ENCODE results near the gene MYO1D. TPM values are rescaled to one million over a fixed set of nuclear protein-coding genes. Genes with fewer than 3 reads are reported as not detected.
A peak's percentile ranks its signal among the peaks of the same experiment; 100 is the strongest.

MYO1D gene
- total RNA-seq, 1 donor from 2014 or later: 28.3 TPM

DNA sequence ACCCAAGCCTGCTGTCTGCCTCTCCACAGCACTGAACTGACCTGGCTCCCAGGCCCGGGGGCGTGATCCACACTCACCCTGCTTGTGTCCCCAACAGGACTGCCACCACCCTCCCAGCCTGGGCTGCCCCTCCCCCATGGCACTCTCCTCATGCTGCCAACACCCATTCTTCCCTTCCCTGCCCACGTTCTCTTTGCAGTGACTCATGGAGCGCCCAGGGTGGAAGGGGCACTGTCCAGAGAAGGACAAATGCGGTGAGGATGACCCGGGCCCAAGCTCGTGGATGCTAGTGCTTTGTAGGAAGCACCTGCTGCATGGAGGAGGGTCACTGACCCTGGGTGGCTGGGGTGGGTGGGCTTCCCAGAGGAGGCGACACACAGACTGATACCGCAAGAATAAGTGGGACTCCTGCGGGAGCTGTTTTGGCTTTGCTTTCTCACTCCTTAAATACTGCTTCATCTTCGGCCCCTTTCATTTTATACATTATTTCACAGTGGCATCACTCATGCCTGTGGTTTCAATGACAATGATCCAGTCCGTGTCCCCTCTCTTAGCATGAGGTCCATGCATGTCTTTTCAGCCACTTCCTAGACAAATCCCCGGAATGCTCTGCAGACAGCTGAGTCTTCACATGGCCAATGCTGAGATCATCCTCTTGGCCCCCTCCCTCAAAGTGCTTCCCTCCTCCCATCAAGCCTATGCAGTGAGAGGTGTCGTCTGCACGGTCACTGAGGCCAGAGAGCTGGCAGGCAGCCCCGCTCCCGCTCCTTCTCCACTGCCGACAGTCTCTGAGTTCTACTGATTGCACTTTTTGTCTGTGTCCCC is 372.5 kb downstream of the MYO1D start:
- DNase-seq (ENCODE audit: low read depth): no peak

DNA sequence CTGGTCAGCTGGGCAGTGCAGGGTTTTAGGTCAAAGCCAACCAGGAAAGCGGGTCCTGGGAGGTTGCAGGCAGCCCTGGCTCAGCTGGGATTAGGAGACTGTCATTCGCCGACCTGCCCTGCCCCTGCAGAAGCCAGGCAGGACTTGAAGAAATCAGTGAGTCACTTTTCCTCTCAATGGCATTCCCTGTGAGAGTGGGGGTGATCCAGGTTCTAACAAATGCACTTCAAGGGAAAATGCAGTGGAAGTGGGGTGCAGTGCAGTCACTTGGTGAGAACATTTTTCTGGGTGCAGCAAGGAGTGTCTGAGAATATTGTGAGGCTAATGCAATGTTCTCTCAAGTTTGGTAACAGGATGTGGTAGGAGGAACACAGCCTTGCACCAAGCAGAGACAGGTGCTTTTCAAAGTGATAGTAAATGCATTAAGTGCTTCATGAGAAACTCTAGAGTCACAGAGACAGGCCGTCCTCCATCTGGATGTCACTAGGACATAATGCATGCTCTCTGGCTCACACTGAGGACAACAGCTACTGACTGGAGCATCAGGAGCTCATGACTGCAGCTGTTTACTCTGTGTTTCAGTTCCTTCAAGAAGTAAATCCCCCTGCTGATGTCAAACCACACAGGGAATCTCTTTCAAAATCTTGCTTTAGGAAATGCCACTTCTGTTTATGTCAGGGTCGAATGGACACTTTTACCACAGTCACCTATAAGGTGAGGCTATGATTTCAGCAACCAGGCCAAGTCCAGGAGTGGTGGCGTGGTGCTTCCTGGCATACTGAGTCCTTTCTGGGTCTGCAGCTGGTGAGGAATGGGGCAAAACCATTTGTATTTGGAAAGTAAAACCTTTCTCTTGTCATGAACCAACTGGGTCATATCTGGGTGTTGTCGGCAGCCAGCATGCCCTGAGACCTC is 373.4 kb downstream of the MYO1D start:
- peak; percentile 33 for DNase-seq (ENCODE audit: low read depth)

DNA sequence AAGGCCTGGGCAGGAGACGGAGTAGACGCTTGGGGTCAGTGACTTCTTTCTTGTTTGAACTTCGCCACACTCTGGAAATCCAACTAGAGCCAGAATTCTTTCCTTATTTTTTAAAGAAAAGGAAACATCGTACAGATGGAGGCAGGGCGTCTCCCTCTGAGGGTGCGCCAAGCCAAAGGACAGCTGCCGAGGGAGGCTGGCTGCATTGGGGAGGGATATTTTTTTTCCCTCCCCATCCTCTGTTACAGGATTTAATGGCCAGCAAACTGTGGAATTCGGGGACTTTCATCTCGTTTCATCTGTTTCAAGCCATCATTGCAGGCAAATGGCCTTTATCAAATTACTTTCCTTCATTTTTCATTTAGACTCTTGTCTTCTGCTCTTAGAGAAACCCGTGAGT is 374.2 kb downstream of the MYO1D start:
- no peak for DNase-seq (ENCODE audit: low read depth)

DNA sequence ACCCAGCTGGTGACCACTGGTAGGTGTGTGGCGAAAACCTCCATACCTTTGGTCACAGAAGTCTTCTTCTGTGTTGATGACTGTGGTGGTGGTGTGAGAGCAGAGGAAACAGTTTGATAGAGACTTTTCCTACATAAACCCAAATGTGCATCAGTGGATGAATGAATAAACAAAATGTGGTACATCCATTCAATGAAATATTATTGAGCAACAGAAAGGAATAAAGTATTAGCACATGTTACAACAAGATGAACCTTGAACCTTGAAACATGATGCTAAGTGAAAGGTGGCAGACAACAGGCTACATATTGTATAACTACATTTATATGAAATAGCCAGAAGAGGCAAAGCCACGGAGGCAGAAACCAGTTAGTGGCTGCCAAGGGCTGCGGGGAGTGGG is 374.9 kb downstream of the MYO1D start:
- no peak for DNase-seq (ENCODE audit: low read depth)

DNA sequence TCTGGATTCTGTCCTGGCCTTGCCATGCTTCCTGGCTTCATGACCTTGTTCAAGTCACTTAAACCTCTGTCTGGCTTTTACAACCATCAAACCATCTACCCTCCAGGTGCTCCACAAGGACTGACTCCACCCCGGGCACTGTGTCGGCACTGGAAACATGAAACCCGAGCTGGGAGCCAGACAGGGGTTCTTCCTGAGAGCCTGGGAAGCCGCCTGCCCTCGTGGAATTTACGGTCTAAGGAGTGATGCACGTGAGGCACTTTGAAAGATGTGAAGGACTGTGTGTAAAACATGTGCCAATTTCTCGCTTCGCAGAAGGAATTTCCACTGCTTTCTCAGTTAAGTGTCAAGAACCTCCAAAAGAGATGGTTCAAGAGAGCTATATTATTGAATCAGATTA is 378.5 kb downstream of the MYO1D start:
- DNase-seq (ENCODE audit: low read depth): no peak

DNA sequence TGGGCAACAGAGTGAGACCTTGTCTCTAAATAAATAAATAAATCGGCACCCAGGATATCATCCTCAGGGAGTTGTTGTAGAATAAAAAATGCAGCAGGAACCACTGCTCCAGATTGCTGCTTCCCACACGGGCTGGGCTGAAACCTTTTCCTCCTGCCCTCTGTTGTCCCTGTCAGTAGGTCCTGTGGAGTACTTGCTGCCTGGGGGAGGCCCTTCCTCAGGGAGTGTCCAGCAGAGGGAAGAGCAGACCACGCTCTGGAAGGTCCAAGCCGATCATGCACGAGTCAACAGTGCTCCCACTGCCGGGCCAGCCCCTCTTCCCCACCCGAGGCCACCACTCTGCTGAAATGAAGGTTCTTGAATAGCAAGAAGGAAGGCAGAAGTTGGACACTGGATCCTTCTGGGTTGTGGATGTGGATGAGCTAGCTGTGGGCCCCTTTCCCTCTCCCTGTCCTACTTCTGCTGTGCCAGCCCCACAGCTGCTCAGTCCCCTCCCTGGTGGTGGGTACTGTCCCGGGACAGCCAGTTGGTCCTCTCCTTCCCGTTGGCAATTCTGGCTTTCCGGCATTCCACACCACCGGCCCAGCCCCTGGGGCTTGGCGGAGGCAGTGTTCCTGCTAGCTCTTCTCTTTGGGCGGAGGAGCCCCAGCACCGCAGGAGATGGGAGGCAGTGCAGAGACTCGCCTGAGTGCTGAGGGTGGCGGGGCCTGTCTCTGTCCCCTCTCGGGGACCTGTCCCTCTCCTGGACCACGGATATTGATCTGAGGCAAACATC is 379.3 kb downstream of the MYO1D start:
- DNase-seq (ENCODE audit: low read depth): no peak

DNA sequence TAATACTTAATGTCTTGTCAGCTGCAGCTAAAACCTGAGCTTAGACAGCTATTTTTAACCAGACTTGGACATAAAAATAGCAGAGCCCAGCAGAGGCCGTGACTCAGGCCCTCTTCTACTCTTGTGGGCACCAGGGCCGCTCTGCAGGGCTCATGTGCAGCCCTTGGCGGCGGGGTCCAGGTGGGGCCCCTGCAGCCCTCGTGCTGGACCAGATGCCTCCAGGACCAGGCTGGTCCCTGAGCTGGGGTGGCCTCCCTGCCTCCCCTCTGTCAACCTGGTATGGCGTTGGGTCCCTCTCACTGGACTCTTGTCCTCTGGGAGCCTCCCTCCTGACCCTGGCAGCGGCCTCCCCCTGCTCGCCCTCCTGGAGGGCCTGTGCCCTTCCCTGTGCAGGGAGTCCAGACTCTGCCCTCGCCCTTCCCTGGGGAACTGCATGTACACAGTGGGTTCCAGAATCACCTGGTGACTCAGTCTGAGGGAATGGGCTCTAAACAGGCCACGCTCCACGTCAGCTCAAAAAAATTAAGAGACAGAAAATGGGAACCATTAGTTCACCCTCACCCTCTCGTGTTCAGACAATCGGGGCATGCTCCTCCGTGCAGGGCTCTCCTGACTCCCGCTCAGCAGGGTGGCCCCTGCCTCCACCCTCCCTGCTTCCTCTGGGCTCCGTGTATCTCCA is 380.4 kb downstream of the MYO1D start:
- DNase-seq (ENCODE audit: low read depth): peak; percentile 50

DNA sequence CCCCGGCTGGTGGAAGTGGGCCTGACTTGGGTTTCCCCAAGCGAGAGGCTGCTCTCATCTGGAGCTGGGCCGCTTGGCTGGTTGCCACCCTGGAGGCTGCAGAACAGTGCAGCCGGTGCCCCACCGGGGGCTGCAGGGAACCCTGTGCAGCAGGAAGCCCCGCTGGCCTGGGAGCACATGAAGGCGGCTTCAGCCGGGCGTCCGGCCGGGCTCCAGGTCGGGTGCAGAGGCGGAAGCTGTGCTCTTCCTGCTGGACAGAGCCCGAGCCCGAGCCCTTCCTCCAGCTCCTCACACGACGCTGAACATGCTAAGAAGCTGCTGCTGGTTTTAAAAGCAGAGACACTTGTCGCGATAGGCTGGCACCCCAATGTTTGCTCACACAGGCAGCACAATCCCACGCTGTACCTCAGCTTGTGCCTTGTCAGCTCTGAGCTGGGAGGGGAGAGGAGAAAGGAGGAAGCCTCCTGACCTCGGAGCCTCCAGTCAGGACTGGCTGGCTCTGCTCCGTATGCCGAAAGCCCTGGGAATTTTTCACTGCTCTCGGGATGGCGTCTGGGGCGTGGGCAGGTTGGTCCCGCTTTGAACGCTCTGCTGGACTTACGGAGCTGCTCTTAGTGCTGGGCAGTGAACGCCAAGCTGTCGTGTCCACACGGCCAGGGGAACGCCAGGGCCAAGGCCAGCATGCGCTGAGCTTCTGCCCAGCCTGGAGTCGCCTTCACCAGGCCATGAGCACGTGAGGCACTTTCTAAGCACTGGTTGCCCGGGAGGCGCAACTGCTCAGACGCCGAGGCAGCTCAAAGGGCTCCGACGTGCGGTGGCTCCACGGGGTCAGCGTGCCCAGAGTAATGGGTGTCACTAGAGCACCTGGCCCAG is 381.3 kb downstream of the MYO1D start:
- DNase-seq (ENCODE audit: low read depth): peak; percentile 40

- DNase-seq (ENCODE audit: low read depth): no peak
Measured at GRCh38 chr17:32494621-32495358, 382.1 kb downstream of the MYO1D start.

DNA sequence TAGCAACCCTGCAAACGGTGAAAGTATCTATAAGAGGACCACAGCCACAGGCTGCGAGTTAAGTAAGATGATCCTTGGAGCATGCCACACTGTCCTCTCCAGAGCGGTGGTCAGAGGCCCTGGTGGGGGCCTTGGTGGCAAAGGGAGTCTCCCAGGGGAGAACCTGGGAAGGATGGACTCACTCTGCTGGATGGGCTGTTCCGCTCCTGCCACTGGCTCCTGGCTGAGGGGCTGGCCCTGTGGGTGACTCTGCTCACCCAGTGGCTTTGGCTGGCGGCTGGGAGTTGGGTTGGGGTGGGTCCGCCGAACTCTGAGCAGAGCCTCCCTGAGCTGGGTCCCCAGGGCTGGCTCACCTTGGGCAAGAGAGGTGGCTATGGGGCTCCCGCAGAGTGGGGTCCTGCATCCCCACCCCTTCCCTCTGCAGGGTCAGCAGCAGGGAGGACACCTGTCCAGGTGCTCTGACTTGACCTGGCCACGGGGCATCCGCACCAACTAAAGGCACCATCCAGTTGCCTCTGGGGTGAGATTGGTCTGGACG is 382.9 kb downstream of the MYO1D start:
- no peak for DNase-seq (ENCODE audit: low read depth)

- DNase-seq (ENCODE audit: low read depth): no peak
Measured at GRCh38 chr17:32493571-32493970, 383.4 kb downstream of the MYO1D start.

GRCh38 chr17:32492648-32493289 is 384.2 kb downstream of the MYO1D start:
- no peak for DNase-seq (ENCODE audit: low read depth)

DNA sequence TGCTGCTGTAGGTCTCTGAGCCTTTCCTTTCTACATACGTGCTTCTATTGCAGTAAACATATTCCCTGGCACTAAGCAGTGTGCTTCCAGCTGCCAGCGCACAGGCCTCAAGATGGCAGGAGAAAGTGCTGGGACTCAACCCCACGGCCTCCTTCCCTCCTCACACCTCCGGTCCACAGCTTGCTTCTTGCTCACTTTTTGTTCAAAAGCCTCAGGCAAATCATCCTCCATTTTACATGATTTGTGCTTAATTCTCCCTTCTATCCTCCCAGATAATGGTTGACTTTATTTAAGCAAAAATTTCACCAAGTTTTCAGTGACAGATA is 384.7 kb downstream of the MYO1D start:
- no peak for DNase-seq (ENCODE audit: low read depth)

DNA sequence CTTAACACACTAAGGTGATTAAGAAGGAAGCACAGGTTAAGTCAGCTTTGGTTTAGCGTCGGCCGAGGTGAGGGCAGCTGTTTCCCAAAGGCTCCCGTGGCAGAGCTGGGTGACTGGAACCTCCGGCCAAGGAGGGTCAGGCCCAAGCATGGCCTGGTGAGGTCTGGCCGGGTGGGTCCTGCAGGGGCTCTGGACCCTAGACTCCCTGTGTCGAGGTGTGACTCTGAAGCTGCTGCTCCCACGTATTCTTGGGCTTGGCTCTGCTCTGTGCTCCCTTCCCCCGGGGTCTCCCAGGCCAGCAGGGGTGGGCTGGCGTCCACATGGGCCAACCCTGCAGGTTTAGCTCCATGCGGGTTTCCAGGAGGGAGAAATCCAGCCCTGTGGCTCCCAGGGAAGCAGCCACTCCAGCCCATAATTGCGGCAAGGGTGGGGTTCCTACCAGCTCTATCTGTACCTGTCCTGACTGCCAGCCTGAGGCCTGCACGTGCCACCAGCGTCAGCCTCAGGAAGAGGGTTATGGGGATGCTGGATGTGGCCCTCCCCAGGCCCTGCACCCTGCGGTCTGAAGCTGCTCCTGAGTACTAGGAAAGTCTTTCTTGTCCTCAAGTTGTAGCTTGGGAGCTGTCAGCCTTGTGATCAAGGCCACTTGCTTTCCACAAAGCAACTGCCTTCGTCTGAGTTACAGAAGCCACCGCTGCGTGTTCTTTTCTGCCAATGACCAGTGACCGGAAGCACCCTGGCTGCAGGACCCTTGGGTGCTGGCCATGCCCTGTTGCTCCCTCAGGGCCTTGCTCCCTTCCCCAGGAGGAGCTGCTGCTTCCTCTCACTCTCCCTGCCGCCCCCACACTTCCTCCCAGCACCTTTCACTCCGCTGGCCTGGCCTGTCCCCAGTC is 385.3 kb downstream of the MYO1D start:
- DNase-seq (ENCODE audit: low read depth): no peak

DNA sequence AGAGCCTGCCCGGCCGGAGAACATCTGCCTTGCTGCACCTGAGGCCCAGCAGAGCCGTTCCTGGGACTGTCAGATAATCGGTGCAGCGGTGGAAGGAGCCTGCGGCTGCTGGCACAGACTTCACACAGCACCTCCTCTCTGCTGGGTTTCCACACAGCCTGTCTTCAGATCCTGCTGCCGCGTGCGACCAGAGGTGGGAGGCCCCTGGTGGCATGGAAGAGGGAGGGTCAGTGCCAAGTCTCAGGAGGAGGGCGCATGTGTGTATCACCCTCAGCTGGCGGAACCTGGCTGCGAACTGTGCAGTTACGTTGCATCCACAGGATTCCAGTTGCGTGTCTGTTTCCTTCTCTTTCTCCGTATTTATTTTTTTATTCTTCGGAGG is 386.8 kb downstream of the MYO1D start:
- no peak for DNase-seq (ENCODE audit: low read depth)

DNA sequence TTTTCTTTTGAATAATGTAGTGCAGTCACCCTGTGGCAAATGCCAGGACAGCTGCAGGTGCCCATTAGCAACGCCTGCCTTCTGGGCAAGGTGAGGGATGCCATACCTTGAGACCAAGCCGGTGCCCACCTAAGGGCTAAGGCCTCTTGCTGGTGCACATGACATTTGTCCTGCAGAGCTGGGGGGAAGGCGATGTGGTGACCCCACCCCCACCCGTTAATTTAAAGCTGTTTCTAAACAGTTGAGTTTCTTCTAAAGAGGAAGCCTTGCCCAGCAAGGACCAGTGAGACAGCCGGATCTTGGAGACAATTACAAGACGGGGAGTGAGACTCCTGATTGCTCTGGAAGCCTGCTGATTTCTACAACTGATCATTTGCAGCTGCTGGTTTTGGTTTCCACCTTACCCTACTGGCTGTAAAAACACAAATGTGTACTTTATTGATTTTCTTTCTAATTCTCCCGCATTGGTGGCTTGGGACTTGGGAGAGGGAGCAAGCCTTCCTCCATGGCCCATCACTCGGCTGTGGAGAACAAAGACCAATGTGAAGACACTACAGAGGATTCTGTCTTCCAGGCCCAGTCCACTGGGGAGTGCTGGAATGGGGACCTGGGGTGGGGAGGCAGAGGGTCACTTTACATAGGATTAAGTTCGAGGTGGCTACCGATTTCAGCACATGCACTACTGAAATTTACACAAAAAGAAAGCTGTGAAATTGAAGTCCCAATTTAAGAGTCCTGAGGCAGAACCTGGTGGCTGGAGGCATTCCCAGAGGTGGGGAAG is 387.4 kb downstream of the MYO1D start:
- no peak for DNase-seq (ENCODE audit: low read depth)

GRCh38 chr17:32488604-32489180 is 388.2 kb downstream of the MYO1D start:
- no peak for DNase-seq (ENCODE audit: low read depth)

All from renal cortical epithelial cell (primary cell).